Muscle of arm (tissue), 12 donors: Measurements from ENCODE around the gene ADAMTS3. TPM values are rescaled to one million over a fixed set of nuclear protein-coding genes. Genes with fewer than 3 reads are reported as not detected.
"Not testable (repeated sequence)": the region's sequence is repeated elsewhere in the genome, so short reads cannot be mapped to it uniquely, and the experiment has no call there.

Experiments used
- DNase-seq: peaks from one replicate; pipeline ENCODE4 v3.0.0-alpha.2; 2013
- polyA plus RNA-seq, 12 donors: library from polyadenylated mRNA; unstranded; fragments of 120-200 nt; gene quantifications; one replicate each; pipeline ENCODE4 v1.2.1, GENCODE V29; 2013; ENCODE audit not compliant: insufficient read length in 12 of 12

Gene ADAMTS3
- polyA plus RNA-seq, 12 donors, result 1.9 to 4.6 (median 2.9) TPM; not detected in 1

DNA sequence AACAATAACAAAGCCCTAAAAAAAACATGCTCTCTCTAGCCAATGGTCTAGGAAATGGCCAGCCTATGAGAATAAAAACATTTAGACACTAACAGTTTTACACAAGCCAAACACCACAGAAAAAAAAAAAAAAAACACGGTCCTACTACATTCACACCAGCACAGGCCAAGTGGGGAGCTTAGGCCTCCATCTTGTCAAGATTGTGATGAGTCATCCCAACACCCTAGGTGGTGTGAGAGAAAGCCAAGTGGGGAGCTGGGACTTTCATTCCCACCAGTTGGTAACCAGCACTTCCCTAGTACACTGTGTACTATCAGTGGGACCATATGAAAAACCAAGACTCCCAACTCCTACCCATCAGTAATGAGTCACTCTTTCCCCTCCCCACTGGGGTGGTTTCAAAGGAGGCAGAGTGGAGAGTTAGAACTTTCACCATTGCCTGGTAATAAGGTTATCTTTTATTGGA lies 95.6 kb downstream of the ADAMTS3 start:
- DNase-seq, result no peak

DNA sequence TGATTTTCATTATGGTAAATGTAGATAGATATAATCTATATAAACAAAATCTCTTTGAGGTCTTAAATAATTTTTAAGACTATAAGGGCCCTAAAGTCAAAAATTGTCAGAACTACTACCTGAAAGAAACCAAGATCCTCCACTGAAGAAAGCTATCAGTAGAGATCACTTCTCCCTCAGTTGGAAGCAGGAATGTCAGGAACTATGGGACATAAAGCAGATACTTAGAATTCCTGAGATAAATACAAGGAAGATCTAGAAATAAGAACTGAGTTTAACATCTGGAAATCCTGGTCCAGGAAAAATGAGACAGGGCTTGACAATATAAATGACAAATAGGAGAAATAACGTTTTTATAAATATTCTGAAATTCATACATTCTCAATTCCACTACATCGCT lies 97.2 kb downstream of the ADAMTS3 start:
- no peak for DNase-seq

DNA sequence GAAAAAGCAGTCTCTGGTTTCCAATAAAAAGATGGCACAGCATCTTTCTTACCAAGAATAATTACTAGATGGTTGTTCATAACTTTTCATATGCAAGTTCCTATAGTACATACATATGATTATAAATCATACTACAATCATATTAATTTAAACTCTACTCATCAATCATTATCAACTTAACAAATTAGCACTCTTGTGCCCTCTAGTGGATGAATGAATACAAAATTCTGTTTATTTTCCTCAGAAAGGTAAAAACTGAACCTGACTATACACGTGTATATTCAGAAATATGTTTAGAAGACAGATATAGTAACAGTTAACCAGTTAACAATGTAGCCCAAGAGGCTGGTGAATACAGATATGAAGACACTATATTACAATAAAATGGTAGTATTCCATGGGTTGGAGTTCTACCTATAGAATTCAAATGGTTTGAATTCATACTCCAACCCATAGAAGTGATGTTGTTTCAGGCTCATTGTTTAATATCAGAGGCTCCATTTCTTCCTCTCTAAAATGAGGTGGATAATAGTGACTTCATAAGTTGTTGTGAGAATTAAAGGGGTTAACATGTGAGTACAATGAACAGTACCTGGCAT lies 100.0 kb downstream of the ADAMTS3 start:
- DNase-seq, result no peak

DNA sequence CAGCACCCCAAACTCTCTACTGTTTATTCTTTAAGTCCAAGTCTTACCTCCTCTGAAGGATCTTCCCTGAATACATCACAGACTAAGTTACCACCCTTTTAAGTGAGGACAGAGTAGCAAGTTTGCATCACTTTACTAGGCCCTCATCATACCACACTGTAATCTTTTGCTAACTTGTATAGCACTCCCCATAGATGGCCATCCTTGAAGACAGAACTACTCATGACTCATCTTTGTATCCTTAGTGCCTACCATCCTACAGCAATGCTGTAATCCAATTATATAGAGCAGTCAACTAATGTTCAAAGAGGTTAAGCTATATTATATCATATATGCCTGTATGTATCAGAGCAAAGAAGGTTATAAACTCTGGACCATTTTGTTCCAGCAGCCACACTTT lies 101.4 kb downstream of the ADAMTS3 start:
- DNase-seq, result no peak

DNA sequence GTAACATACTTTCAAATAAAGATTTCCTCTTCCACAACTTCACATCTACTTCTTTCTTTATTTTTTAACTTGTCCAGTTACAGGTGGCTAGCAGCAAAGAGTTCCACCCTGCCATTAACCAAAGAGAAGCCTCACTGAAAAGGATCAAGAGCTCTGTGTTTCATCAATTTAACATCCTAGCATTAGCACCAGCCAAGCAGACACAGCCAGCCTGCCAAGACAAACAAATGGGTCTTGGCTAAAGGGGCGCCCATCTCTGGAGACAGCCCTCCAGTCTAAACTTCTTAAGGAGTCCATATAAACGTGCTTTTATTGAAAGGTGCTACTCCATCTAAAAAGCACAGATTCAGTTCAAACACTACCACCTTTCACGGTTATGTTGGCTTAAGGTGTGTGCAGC lies 105.3 kb downstream of the ADAMTS3 start:
- DNase-seq, result no peak

DNA sequence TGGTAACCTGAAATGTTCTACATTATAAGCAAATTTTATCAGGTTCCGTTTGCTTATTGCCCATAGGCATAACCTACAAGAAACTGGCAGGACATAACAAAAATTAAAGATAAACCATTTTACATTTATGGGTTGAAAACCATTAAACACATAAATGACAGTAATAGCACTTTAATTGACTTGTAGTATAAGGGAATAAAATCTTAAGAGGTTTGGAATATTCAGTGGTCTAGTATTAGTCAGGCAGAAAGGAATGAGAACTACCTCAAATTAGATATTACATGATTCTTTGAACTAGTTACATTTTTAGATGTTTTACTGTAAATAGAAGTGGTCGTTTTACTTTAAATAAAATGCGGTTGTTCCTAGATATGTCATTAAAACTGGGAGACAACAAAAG lies 111.9 kb downstream of the ADAMTS3 start:
- DNase-seq, result no peak

DNA sequence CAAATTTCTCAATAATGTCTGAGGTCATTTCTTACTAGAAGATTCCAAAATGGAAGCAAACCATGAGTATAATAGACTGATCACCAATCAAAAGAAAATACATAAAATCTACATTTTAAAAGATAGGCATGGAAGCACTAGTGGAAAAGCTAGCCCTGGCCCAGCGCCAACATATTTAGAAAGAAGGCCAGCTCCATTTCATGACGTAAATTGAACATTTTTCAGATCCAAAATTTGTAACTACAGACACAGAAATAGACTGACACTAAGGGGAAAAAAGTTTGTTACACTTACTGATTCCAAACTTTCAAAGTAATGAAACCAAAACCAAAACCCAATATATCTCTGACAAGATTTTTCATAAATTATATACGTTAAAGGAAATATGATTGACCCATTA lies 117.7 kb downstream of the ADAMTS3 start:
- peak; percentile 76 for DNase-seq

DNA sequence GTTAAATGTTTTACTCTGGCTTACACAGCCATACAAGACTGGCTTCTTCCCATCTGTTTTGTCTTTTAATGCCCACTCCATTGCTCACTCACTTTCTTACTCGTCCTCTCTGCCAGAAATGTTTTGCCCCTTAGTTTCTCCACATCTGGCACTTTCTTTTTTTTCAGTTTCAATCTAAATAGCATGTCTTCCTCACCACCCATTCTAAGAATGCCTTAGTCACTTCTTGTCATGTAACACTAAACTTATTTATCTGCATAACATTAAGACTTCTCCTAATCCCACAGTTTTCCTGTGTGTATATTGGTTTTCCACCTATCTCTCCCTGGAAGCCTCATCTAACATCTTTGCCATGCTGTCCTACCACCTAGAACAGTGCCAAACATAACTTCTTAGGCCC lies 119.3 kb downstream of the ADAMTS3 start:
- no peak for DNase-seq

DNA sequence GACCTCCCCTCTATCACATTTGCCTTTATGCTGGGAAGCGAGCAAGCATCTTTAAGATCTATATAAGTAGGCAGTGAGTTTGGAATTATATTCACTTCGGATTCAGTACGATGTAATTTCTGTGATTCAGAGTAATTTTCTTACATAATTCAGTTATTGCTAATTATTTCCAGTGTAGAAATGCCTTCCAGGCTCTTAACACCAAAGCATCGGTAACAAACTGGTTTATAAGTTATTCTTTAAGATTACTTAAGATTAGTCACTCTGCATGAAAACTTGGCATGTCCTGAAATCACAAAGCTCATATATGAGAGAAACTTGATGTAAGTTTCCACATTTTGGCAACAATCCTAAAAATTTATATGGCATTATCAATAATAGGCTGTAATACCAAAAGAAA lies 120.8 kb downstream of the ADAMTS3 start:
- no peak for DNase-seq

DNA sequence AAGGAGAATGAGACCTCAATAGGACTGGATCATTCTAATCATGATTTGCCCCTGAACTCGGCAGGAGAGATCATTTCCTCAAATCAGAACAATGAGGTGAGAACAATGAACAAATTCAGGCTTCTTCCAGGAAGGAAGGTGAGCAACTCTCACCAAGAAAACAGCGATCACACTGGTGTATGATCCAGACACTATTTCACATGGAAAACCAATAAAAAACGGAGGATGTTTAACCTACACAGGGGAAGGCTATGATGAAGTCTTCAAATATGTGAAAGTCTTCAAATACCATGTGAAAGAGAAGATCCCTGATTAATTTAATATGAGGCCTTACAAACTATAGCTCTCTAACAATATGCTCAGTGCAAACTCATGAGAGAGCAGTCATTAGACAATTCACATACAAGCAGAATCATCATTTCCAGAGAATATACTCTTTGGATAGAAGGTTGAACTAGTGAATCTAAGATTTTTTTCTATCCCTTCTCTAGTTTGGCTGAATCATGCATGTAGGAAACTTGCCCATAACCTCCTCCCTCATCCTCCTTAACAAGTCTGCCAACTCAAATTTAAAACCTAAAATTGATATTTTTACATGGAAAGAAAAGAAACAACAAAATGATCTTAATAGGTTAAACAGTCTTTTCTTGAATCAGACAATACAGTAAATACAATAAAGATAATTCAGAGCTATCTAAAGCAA lies 122.5 kb downstream of the ADAMTS3 start:
- no peak for DNase-seq

DNA sequence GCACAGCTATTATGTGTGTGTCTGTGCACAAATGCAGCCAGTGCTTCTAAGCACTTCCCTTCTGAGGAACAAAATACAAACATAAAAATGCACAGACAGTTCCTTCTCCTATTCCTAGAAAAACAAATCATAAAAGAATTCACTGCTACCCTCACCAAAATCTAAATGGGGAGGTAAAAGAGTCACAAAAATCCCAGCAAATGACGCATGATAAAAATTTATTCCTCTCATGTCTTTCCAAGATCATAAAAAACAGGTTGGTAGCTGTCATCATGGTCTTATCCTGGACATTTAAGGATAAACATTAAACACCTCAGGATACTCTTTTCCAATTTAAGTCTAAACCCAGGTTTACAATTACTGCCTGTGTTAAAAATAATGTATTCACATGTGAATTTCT lies 124.9 kb downstream of the ADAMTS3 start:
- DNase-seq, result no peak

DNA sequence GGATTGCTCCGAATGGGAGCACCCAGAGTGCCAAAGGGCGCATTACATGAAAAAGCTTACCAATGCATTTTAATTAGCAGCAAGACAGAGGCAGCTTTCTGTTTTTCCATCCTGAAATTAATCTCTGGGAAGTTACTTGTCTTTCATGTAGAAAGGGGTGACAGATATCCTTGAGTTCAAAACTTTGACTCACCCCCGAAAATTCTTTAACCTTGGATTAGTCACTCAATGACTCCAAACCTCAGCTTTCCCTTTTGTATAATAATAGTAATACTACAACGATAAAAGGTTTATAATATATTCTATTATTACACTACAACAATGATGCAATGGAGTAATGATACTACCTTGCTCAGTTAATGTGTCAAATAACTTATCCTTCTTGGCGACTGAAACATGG lies 126.3 kb downstream of the ADAMTS3 start:
- no peak for DNase-seq

DNA sequence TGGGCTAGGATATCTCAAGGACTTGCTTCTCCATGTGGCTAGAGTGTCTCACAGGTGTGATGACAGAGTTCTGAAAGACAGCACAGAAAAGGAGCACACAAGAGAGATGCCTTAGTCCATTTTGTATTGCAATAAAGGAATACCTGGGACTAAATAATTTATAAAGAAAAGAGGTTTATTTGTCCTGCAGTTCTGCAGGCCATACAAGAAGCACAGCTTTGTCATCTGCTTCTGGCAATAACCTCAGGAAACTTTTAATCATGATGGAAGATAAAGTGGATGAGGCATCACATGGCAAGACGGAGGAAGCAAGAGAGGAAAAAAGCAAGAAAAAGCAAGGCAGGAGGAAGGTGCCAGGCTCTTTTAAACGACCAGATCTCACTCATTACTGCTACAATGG lies 126.9 kb downstream of the ADAMTS3 start:
- DNase-seq, result no peak

DNA sequence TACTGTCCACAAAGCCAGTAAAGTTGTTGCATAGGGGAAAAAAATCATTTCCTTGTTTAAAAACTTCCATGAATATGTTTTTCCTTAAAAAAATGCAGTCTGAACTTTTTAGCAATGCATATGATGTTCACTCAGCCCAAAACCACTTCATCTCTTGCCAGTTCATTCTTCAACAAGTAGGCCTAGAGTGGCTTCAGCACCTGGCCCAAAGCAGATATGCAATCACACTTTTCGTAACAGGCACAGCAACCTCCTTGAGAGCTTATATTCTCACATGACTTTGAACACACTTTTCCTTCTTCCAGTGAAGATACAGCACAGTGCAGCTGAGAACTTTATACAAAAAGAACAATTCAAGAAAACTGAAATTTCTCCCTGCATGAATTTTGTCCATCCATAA lies 128.6 kb downstream of the ADAMTS3 start:
- no peak for DNase-seq

DNA sequence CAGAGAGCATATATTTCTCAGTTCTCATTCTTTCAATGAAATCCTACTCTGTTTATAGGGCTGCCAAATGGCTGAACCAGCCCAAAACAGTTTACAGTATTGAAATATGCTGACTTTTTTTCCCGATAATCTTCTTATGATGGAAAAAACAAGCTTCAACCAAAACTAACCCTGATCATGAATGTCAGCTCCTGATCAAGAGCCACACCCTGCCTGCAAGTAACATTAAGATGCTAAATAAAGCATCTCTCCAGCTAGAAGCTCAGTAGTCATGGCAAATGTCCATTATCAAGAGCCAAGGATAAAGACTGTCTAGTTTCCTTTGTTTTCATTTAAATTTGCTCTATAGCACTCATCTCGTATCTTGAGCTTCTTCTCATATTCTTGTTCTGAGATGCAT lies 136.0 kb downstream of the ADAMTS3 start:
- no peak for DNase-seq

DNA sequence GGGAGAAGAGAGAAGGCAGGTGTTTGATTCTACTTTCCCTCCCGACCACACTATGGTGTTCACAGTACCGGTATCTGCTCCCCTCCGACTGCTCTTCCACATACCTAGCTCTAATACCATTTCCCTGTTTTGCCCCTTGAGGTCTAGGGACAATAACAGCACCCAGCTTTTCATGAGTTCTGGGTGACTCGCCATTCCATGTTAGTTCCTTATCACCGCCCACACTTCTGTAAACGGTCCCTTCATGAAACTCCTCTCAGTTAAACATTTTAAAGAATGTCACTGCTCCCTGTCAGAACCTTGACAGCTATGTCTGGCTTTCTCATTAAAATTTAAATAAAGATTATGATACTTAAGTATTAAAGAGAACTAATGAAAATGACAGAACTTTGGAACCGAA lies 136.7 kb downstream of the ADAMTS3 start:
- DNase-seq, result no peak

DNA sequence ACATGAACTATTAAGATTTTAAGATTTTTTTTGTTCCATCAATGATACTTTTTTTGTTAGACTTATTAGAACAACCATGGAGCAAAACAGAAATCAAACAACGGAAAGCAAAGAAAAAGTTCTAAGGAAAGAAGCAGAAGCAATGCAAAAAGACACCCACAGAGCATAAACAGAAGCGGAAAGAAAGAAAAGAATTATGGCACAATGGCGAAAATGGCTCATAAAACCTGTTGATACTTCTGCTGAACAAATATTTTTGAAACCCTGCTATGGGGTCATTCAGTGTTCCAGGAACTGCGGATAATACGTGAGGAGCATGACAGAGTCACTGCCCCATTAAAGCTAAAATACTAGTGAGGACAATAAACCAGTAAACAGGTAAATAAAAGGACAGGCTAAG lies 138.0 kb downstream of the ADAMTS3 start:
- DNase-seq, result no peak

DNA sequence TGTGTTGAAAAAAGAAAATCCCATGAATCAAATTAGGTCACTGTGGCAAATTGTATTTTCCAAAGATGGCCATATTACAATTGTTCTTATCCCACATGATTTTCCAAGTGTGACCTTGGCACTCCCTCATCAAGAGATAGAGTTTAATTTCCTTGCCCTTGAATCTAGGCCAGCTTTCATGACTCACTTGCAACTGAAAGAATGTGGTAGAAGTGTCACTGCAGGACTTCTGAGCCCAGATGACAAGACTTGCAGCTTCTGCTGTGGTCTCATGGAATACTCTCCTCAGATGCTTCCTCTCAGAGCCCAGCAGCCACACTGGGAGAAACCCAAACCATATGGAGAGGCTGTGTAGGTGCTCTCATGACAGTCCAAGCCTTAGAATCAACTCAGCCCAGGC lies 139.0 kb downstream of the ADAMTS3 start:
- DNase-seq, result no peak

DNA sequence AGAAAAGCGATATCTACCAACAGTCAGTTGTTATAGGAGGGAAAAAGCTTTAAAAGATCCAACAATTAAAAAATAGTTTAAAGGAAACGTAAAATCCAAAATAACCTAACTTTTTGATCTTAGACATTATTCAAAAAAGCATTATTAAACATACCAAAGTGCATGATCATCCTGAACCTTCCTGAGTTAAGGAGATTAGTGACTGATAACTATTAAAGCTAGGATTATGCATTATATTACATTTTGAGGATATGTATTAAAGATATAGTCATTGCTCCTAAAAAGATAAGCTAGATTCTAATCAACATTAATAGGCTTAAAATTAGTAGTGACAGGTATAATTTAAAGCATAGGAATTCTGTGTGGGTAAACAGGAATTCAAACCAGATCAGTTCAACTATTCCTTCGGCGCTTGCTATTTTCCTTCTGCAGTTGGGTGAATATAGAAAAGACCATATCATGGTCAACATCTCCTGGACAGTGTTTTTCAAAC lies 139.6 kb downstream of the ADAMTS3 start:
- no peak for DNase-seq

DNA sequence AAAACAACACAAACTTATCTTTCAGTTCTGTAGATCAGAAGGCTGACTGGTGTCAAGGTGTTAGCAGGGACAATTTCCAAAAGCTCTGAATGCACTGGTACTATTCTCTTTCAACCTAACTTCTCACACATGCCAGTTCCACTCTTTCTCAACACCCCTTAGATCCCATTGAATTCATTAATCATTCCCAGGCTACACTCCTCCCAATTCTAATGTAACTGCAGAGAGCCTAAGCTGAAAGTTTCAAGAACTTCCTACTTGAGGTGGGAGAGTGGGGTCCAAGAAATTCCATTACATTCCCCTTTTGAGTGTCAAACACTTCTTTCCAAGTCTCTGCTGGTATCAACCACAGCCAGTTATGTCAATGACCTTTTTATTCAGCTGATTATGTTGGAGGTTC lies 142.0 kb downstream of the ADAMTS3 start:
- no peak for DNase-seq

DNA sequence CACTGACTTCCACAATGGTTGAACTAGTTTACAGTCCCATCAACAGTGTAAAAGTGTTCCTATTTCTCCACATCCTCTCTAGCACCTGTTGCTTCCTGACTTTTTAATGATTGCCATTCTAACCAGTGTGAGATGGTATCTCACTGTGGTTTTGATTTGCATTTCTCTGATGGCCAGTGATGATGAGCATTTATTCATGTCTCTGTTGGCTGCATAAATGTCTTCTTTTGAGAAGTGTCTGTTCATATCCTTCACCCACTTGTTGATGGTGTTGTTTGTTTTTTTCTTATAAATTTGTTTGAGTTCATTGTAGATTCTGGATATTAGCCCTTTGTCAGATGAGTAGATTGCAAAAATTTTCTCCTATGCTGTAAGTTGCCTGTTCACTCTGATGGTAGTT lies 143.1 kb downstream of the ADAMTS3 start:
- DNase-seq, result not testable (repeated sequence)

DNA sequence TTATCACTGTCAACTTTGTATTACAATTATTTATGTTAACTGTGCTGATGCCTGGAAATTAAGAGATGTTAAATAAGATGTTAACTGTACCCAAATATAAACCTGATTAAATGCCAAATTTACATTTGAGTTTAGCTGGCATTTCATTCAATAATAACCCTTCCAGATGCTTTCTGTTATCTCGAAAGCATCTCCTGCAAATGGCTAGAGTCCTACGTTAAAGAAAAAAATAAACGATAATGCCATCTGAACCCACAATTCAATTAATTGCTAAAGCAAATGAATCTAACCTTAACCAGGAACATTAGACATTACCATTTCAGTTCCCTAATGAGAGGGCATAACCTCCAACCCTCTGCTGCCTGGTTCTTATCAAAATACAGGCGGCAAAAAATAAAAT lies 145.0 kb downstream of the ADAMTS3 start:
- DNase-seq, result no peak

DNA sequence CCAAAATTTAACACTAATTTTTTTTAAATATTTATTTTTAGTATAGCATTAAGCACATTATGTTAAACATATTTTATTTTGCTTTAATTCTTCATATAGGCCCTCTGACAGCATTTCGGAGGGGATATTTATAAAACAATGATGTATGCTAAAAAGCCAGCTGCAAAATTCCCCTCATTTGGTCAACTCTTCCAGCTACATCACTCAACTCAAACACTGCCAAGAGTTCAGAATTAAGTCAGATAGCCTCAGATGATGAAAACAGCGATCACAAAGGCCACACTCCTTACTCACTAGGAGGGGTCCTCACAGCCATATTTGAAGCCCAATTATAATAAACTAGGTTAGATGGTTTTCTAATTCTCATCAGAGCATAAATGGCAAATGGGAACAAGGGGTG lies 146.6 kb downstream of the ADAMTS3 start:
- no peak for DNase-seq

DNA sequence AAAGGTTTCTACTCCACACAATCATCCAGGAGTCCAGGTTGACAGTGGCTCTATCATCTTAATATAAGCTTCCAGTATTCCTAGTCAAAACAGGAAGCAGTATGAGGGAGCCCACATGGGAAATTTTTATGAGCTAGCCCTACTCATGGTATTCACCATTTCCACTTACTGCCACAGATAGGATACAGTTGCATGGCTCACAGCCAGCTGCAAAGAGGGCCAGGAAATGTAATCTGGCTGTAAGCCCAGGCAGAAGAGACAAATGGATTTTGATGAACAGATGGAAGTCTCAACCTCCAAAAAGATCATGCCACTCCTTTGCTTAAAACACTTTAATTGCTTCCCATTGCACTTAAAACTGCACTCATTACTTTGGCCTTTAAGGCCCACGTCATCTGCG lies 150.6 kb downstream of the ADAMTS3 start:
- DNase-seq, result peak; percentile 56
